Neural cell (in vitro differentiated cells): Measurements from ENCODE around the gene SLC9A7.

ENCODE experiments used
- EP300 ChIP-seq: fragments of 450-650 bp; conservative IDR thresholded peaks from 2 replicates; pipeline ENCODE4 v1.6.1; 2014; ENCODE audit warnings: antibody characterized with exemption, mild to moderate bottlenecking, moderate library complexity; ENCODE audit not compliant: poor library complexity, severe bottlenecking
- EZH2 ChIP-seq: fragments of 200-600, 300-800 bp; shearing (Covaris generic), sonication (generic); IDR thresholded peaks from 2 replicates; pipeline ENCODE4 v1.6.1; 2014; ENCODE audit warnings: antibody characterized with exemption, low read length, borderline replicate concordance, mild to moderate bottlenecking; ENCODE audit not compliant: insufficient read depth, poor library complexity, severe bottlenecking
- MXI1 ChIP-seq: fragments of 450-650 bp; conservative IDR thresholded peaks from 2 replicates; pipeline ENCODE4 v1.6.1; 2014; ENCODE audit warnings: antibody characterized with exemption, mild to moderate bottlenecking; ENCODE audit not compliant: poor library complexity, severe bottlenecking
- POLR2AphosphoS5 ChIP-seq: IDR thresholded peaks from 2 replicates; pipeline ENCODE4 v1.6.1; 2012
- RAD21 ChIP-seq: fragments of 450-650 bp; conservative IDR thresholded peaks from 2 replicates; pipeline ENCODE4 v1.6.1; 2014; ENCODE audit warnings: antibody characterized with exemption, mild to moderate bottlenecking, moderate library complexity
- REST ChIP-seq: IDR thresholded peaks from 2 replicates; pipeline ENCODE4 v1.6.1; 2012; ENCODE audit warnings: borderline replicate concordance
- SMC3 ChIP-seq: fragments of 450-650 bp; conservative IDR thresholded peaks from 2 replicates; pipeline ENCODE4 v1.6.1; 2014; ENCODE audit warnings: antibody characterized with exemption, mild to moderate bottlenecking, moderate library complexity; ENCODE audit not compliant: poor library complexity
- TAF1 ChIP-seq: IDR thresholded peaks from 2 replicates; pipeline ENCODE4 v1.6.1; 2012; ENCODE audit warnings: low read depth
- TF ChIP-seq, protein P1 (sequence below): fragments of 450-650 bp; IDR thresholded peaks from 2 replicates; pipeline ENCODE4 v1.5.1; 2014; ENCODE audit warnings: antibody characterized with exemption, mild to moderate bottlenecking, moderate library complexity; ENCODE audit not compliant: poor library complexity, severe bottlenecking

- no peak for TF ChIP-seq POLR2AphosphoS5
- TF ChIP-seq, protein P1, sequence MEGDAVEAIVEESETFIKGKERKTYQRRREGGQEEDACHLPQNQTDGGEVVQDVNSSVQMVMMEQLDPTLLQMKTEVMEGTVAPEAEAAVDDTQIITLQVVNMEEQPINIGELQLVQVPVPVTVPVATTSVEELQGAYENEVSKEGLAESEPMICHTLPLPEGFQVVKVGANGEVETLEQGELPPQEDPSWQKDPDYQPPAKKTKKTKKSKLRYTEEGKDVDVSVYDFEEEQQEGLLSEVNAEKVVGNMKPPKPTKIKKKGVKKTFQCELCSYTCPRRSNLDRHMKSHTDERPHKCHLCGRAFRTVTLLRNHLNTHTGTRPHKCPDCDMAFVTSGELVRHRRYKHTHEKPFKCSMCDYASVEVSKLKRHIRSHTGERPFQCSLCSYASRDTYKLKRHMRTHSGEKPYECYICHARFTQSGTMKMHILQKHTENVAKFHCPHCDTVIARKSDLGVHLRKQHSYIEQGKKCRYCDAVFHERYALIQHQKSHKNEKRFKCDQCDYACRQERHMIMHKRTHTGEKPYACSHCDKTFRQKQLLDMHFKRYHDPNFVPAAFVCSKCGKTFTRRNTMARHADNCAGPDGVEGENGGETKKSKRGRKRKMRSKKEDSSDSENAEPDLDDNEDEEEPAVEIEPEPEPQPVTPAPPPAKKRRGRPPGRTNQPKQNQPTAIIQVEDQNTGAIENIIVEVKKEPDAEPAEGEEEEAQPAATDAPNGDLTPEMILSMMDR = no peak
- no peak for TF ChIP-seq EZH2
- TF ChIP-seq REST = no peak
- no peak for TF ChIP-seq RAD21
- TF ChIP-seq TAF1 = no peak
- TF ChIP-seq SMC3 = no peak
- no peak for TF ChIP-seq EP300
- no peak for TF ChIP-seq MXI1
Observed at GRCh38 chrX:46643636-46644035, 115.3 kb downstream of the SLC9A7 start.
